Breast epithelium (tissue), 4 donors: Measurements from ENCODE around the gene STAM2. TPM values are rescaled to one million over a fixed set of nuclear protein-coding genes. Genes with fewer than 3 reads are reported as not detected.
"Not testable (repeated sequence)": the region's sequence is repeated elsewhere in the genome, so short reads cannot be mapped to it uniquely, and the experiment has no call there.

ENCODE experiments used
- DNase-seq, 2 donors: peaks; one replicate each; pipeline ENCODE4 v3.0.0-alpha.2; 2019; ENCODE audit warnings: low spot score in 2 of 2
- H3K27ac ChIP-seq, 2 donors: fragments of 200-600 bp; sonication (generic) in 1 of 2; one replicate each; pipeline ENCODE4 v1.5.1; 2016 to 2019; ENCODE audit warnings: mild to moderate bottlenecking in 1 of 2
- H3K27me3 ChIP-seq, 2 donors: fragments of 200-600 bp; sonication (generic) in 1 of 2; one replicate each; pipeline versions ENCODE4 v1.5.1 to v1.6.0; 2017 to 2019; ENCODE audit warnings: control low read depth in 1 of 2, mild to moderate bottlenecking in 1 of 2
- H3K36me3 ChIP-seq: fragments of 200-600 bp; one replicate; pipeline ENCODE4 v1.5.1; 2019
- H3K4me1 ChIP-seq, 2 donors: fragments of 200-600 bp; sonication (generic); one replicate each; pipeline ENCODE4 v1.5.1; 2016 to 2019; ENCODE audit warnings: control low read depth in 1 of 2
- H3K4me3 ChIP-seq, 3 donors: fragments of 200-600 bp; sonication (generic); 1 replicate in 2 of 3; 2 replicates in 1 of 3; pipeline ENCODE4 v1.5.1; 2016 to 2019; ENCODE audit warnings: mild to moderate bottlenecking in 3 of 3, moderate library complexity in 2 of 3
- H3K9me3 ChIP-seq, 2 donors: fragments of 200-600 bp; sonication (generic) in 1 of 2; one replicate each; pipeline ENCODE4 v1.5.1; 2016 to 2019; ENCODE audit warnings: control low read depth in 1 of 2
- POLR2A ChIP-seq: fragments of 450-650 bp; IDR thresholded peaks from one replicate; pipeline ENCODE4 v1.6.1; 2016; ENCODE audit warnings: antibody characterized with exemption, mild to moderate bottlenecking, moderate library complexity
- POLR2AphosphoS5 ChIP-seq, 3 donors: sonication (generic); formaldehyde crosslinking; IDR thresholded peaks; one replicate each; pipeline ENCODE4 v1.6.1; 2017; ENCODE audit warnings: antibody characterized with exemption in 3 of 3
- intact Hi-C: fragments of 100-400 bp; cut with DNase I; formaldehyde crosslinking; loops from one replicate; pipeline ENCODE4 v1.15.1; 2023; ENCODE audit warnings: low total_unique reads
- total RNA-seq, 3 donors: library from RNA; depleted of rRNA; stranded (reverse); fragments of >200 nt; gene quantifications; one replicate each; pipeline ENCODE4 v1.1.0, GENCODE V29; 2016
- TF ChIP-seq, protein P1 (sequence below), 3 donors: fragments of 450-650 bp; IDR thresholded peaks; one replicate each; pipeline ENCODE4 v1.5.1; 2016 to 2017; ENCODE audit warnings: antibody characterized with exemption in 3 of 3, mild to moderate bottlenecking in 3 of 3, moderate library complexity in 3 of 3

Gene STAM2
- total RNA-seq, 3 donors from 2014 or later = 31.4 to 73.8 (median 44.6) TPM

GRCh38 chr2:152161598-152161997 is 14.0 kb downstream of the STAM2 start:
- Histone ChIP-seq H3K36me3 (no peaks in the 10 kb centered on the region), H3K9me3 (peaks cover 0 to 9% of the 10 kb centered on the region in 2 donors), H3K4me1 (no peaks in the 10 kb centered on the region), H3K4me3 (no peak overlapping the region), H3K27me3 (no peaks in the 10 kb centered on the region), H3K27ac (no peak overlapping the region)
- TF ChIP-seq POLR2AphosphoS5 (IDR thresholded peaks at IDR 0.05) = no peak
- TF ChIP-seq POLR2A = no peak
- DNase-seq = no peak
- intact Hi-C loops = no loop called here

GRCh38 chr2:152160378-152160777 is 15.2 kb downstream of the STAM2 start:
- H3K36me3 ChIP-seq, H3K4me3 ChIP-seq, H3K27ac ChIP-seq, H3K27me3 ChIP-seq, DNase-seq, intact Hi-C loops, H3K4me1 ChIP-seq, H3K9me3 ChIP-seq: not testable (repeated sequence)

DNA sequence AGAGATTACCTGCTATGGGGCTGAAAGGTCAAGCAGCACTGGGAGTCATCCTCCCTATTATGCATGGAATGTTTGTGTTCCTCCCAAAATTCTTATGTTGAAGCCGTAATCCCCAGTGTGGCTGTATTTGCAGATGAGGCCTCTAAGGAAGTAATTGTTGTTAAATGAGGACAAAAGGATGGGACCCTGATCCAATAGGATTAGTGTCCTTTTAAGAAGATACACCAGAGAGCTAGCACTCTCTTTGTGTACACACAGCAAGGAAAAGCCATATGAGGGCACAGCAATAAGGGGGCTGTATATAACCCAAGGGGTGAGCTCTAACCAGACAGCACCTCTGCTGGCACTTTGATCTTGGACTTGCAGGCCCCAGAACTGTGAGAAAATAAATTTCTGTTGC is 18.3 kb downstream of the STAM2 start:
- intact Hi-C loops = no loop called here
- DNase-seq = no peak
- TF ChIP-seq, protein P1, sequence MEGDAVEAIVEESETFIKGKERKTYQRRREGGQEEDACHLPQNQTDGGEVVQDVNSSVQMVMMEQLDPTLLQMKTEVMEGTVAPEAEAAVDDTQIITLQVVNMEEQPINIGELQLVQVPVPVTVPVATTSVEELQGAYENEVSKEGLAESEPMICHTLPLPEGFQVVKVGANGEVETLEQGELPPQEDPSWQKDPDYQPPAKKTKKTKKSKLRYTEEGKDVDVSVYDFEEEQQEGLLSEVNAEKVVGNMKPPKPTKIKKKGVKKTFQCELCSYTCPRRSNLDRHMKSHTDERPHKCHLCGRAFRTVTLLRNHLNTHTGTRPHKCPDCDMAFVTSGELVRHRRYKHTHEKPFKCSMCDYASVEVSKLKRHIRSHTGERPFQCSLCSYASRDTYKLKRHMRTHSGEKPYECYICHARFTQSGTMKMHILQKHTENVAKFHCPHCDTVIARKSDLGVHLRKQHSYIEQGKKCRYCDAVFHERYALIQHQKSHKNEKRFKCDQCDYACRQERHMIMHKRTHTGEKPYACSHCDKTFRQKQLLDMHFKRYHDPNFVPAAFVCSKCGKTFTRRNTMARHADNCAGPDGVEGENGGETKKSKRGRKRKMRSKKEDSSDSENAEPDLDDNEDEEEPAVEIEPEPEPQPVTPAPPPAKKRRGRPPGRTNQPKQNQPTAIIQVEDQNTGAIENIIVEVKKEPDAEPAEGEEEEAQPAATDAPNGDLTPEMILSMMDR (IDR thresholded peaks at IDR 0.05) = no peak
- TF ChIP-seq POLR2A = no peak
- TF ChIP-seq POLR2AphosphoS5 (IDR thresholded peaks at IDR 0.05) = no peak
- Histone ChIP-seq H3K9me3 (peaks cover 0 to 9% of the 10 kb centered on the region in 2 donors), H3K4me1 (no peaks in the 10 kb centered on the region), H3K27me3 (no peaks in the 10 kb centered on the region), H3K27ac (no peak overlapping the region), H3K4me3 (no peak overlapping the region), H3K36me3 (no peaks in the 10 kb centered on the region)

- H3K4me3 ChIP-seq = no peak overlapping the region
- no peak overlapping the region for H3K27ac ChIP-seq
- peaks cover 0 to 9% of the 10 kb centered on the region in 2 donors for H3K9me3 ChIP-seq
- no peak for TF ChIP-seq POLR2AphosphoS5 (IDR thresholded peaks at IDR 0.05)
- no peak for TF ChIP-seq POLR2A
- TF ChIP-seq, protein P1 (IDR thresholded peaks at IDR 0.05) = no peak
- no peaks in the 10 kb centered on the region for H3K36me3 ChIP-seq
- DNase-seq = no peak
- intact Hi-C loops = no loop called here
- no peaks in the 10 kb centered on the region for H3K27me3 ChIP-seq
- H3K4me1 ChIP-seq = no peaks in the 10 kb centered on the region
These were observed 20.4 kb downstream of the STAM2 start for GRCh38 chr2:152155209-152155608.

- Histone ChIP-seq H3K9me3 (peaks cover 0 to 9% of the 10 kb centered on the region in 2 donors), H3K27ac (no peak overlapping the region), H3K4me3 (no peak overlapping the region), H3K36me3 (no peaks in the 10 kb centered on the region), H3K4me1 (no peaks in the 10 kb centered on the region), H3K27me3 (no peaks in the 10 kb centered on the region)
- no peak for DNase-seq
- intact Hi-C loops = no loop called here
- TF ChIP-seq POLR2A (no peak), POLR2AphosphoS5 (IDR thresholded peaks at IDR 0.05) (no peak)
- TF ChIP-seq, protein P1 (IDR thresholded peaks at IDR 0.05) = no peak
These were observed 21.1 kb downstream of the STAM2 start for GRCh38 chr2:152154462-152154861.

- H3K36me3 ChIP-seq = no peaks in the 10 kb centered on the region
- H3K27ac ChIP-seq = peak overlapping the region in 1 of 2 donors; percentile 14
- no peak for DNase-seq
- H3K4me1 ChIP-seq = no peaks in the 10 kb centered on the region
- intact Hi-C loops = no loop called here
- no peaks in the 10 kb centered on the region for H3K9me3 ChIP-seq
- no peak overlapping the region for H3K4me3 ChIP-seq
- TF ChIP-seq, protein P1 (IDR thresholded peaks at IDR 0.05) = no peak
- TF ChIP-seq POLR2A = no peak
- no peak for TF ChIP-seq POLR2AphosphoS5 (IDR thresholded peaks at IDR 0.05)
- H3K27me3 ChIP-seq = no peaks in the 10 kb centered on the region
These were observed 40.9 kb downstream of the STAM2 start for GRCh38 chr2:152134488-152135280.
